ENCODE measurements around the gene AGRP.

- TF ChIP-seq CTCF (IDR thresholded peaks at IDR 0.05) (no peak), POLR2A (IDR thresholded peaks at IDR 0.05) (peak in 1 of 2 donors; percentile 19)
These were observed 40.1 kb downstream of the AGRP start for GRCh38 chr16:67443265-67443664.
